Endothelial cell of umbilical vein (primary cell): Measurements from ENCODE around the gene MAP4K1. TPM values are rescaled to one million over a fixed set of nuclear protein-coding genes. Genes with fewer than 3 reads are reported as not detected.
A peak's percentile ranks its signal among the peaks of the same experiment; 100 is the strongest.

Experiments
- BruUV-seq: library from RNA; stranded (reverse); fragments of 400-500 nt; replicated peaks from 2 replicates; lab custom pipeline; 2021; lab: Mats Ljungman, UMichigan
- CTCF ChIA-PET: fragments of 300-600, 350-600 bp; sonication (Branson Sonifier 250); formaldehyde crosslinking; loops from one replicate; lab custom pipeline; 2021; ENCODE audit warnings: antibody characterized with exemption, inconsistent platforms; lab: Charles Lee
- POLR2A ChIA-PET: fragments of 300-600, 350-600 bp; sonication (Branson Sonifier 250); formaldehyde crosslinking; loops from one replicate; lab custom pipeline; 2021; ENCODE audit warnings: antibody characterized with exemption, inconsistent platforms; lab: Charles Lee
- DNase-seq: peaks from one replicate; pipeline ENCODE4 v3.0.0-alpha.2; 2011; ENCODE audit warnings: low read depth, low spot score
- FAIRE-seq: peaks from 2 replicates; lab custom pipeline; 2011; peaks lifted over from hg19 to GRCh38; lab: Jason Lieb, UNC
- H2AFZ ChIP-seq: 2 replicates; pipeline ENCODE4 v1.6.0; 2012; ENCODE audit warnings: low read depth, low read length, control low read depth, inconsistent platforms
- H3K27ac ChIP-seq: 2 replicates; pipeline ENCODE4 v1.5.1; 2011; ENCODE audit warnings: low read depth, mild to moderate bottlenecking, control low read depth, low read length, moderate library complexity; ENCODE audit not compliant: insufficient read depth
- H3K27me3 ChIP-seq, 2 experiments: 2 replicates each; pipeline versions ENCODE4 v1.6.0 to v1.6.1; 2011; ENCODE audit warnings: low read length in 2 of 2, mixed read lengths in 1 of 2; ENCODE audit not compliant: control insufficient read depth in 2 of 2, insufficient read depth in 2 of 2
- H3K36me3 ChIP-seq, 2 experiments: 2 replicates in 1 of 2; 3 replicates in 1 of 2; pipeline ENCODE4 v1.5.1; 2011; ENCODE audit warnings: low read length in 2 of 2, mild to moderate bottlenecking in 1 of 2, moderate library complexity in 1 of 2; ENCODE audit not compliant: control insufficient read depth in 2 of 2, insufficient read depth in 2 of 2; ENCODE audit errors: extremely low read depth in 1 of 2
- H3K4me1 ChIP-seq: 3 replicates; pipeline ENCODE4 v1.5.1; 2011; ENCODE audit warnings: mild to moderate bottlenecking, low read length; ENCODE audit not compliant: control insufficient read depth, insufficient read depth; ENCODE audit errors: extremely low read depth
- H3K4me2 ChIP-seq: 2 replicates; pipeline ENCODE4 v1.6.1; 2011; ENCODE audit warnings: low read length, control low read depth, mixed read lengths; ENCODE audit not compliant: insufficient read depth
- H3K4me3 ChIP-seq, 3 experiments: fragments of 200-600 bp in 1 of 3; sonication (generic), shearing (Covaris generic) in 1 of 3; replicated peaks in 1 of 3; 2 replicates each; pipeline ENCODE4 v1.5.1; 2011 to 2016; ENCODE audit warnings: control low read depth in 3 of 3, low read length in 3 of 3, mild to moderate bottlenecking in 2 of 3, inconsistent platforms in 1 of 3, low read depth in 1 of 3, moderate library complexity in 1 of 3; ENCODE audit not compliant: insufficient read depth in 1 of 3
- H3K79me2 ChIP-seq: 2 replicates; pipeline ENCODE4 v1.6.0; 2012; ENCODE audit warnings: low read length, inconsistent platforms; ENCODE audit not compliant: control insufficient read depth, insufficient read depth
- H3K9ac ChIP-seq: replicated peaks from 2 replicates; pipeline ENCODE3; 2011; ENCODE audit warnings: low read length, control low read depth; ENCODE audit not compliant: insufficient read depth; ENCODE audit errors: extremely low read depth
- H3K9me1 ChIP-seq: replicated peaks from 3 replicates; pipeline ENCODE4 v1.6.0; 2011; ENCODE audit warnings: mild to moderate bottlenecking, low read length; ENCODE audit not compliant: control insufficient read depth, insufficient read depth; ENCODE audit errors: extremely low read depth
- H3K9me3 ChIP-seq: replicated peaks from 2 replicates; pipeline ENCODE4 v1.5.1; 2012; ENCODE audit warnings: low read length, inconsistent platforms; ENCODE audit not compliant: control insufficient read depth, insufficient read depth
- H4K20me1 ChIP-seq: replicated peaks from 2 replicates; pipeline ENCODE3; 2011; ENCODE audit warnings: mild to moderate bottlenecking, low read length; ENCODE audit not compliant: control insufficient read depth, insufficient read depth; ENCODE audit errors: extremely low read depth
- EZH2 ChIP-seq: IDR thresholded peaks from 2 replicates; pipeline ENCODE4 v1.6.1; 2012; ENCODE audit warnings: borderline replicate concordance, low read depth, mild to moderate bottlenecking, moderate library complexity, low read length, inconsistent platforms; ENCODE audit not compliant: severe bottlenecking
- FOS ChIP-seq: IDR thresholded peaks from 2 replicates; pipeline ENCODE4 v1.6.1; 2011; ENCODE audit warnings: mild to moderate bottlenecking, low read length, moderate library complexity, borderline replicate concordance; ENCODE audit not compliant: insufficient read depth
- GATA2 ChIP-seq: IDR thresholded peaks from 2 replicates; pipeline ENCODE4 v1.7.0; 2011; ENCODE audit warnings: low read depth, mild to moderate bottlenecking, moderate library complexity, mixed read lengths, low read length; ENCODE audit not compliant: insufficient read length, insufficient read depth
- JUN ChIP-seq: IDR thresholded peaks from 2 replicates; pipeline ENCODE4 v1.6.1; 2011; ENCODE audit warnings: borderline replicate concordance, low read depth; ENCODE audit not compliant: insufficient read length, insufficient read depth
- MYC ChIP-seq: IDR thresholded peaks from one replicate; pipeline ENCODE4 v1.6.1; 2011; ENCODE audit warnings: mild to moderate bottlenecking, low read depth, low read length
- POLR2A ChIP-seq: IDR thresholded peaks from 2 replicates; pipeline ENCODE4 v1.6.1; 2012; ENCODE audit warnings: low read depth, mild to moderate bottlenecking, control low read depth, low read length
- POLR2AphosphoS5 ChIP-seq: IDR thresholded peaks from 2 replicates; pipeline ENCODE4 v1.6.1; 2012; ENCODE audit warnings: low read depth, mild to moderate bottlenecking, control low read depth, low read length, moderate library complexity; ENCODE audit not compliant: insufficient read depth
- dilution Hi-C: fragments of 300-500 bp; cut with MboI; formaldehyde crosslinking; loops from one replicate; pipeline ENCODE4 v1.15.0; 2019; ENCODE audit warnings: low sequenced_read_pairs; ENCODE audit not compliant: extremely low pct_ligation_motif_present
- intact Hi-C: fragments of 100-400 bp; cut with micrococcal nuclease; formaldehyde crosslinking; loops from one replicate; pipeline ENCODE4 v1.10.0; 2022
- polyA plus RNA-seq, 4 experiments: library from polyadenylated mRNA; depleted of rRNA in 3 of 4; stranded (reverse) in 3 of 4; unstranded in 1 of 4; fragments of >200 nt; gene quantifications; 2 replicates each; pipeline versions ENCODE4 v1.2.1 to v1.2.3, GENCODE V29; 2011 to 2012; ENCODE audit warnings: missing spikeins in 1 of 4
- total RNA-seq: library from RNA; stranded (reverse); gene quantifications from 2 replicates; pipeline ENCODE4 v1.2.3, GENCODE V29; 2021
- TF ChIP-seq, protein P1 (sequence below), 2 donors: IDR thresholded peaks; 1 replicate in 1 of 2; 2 replicates in 1 of 2; pipeline ENCODE4 v1.5.1; 2011; ENCODE audit warnings: low read length in 2 of 2, mild to moderate bottlenecking in 2 of 2, moderate library complexity in 2 of 2, control low read depth in 1 of 2, inconsistent platforms in 1 of 2, low read depth in 1 of 2; ENCODE audit not compliant: insufficient read depth in 1 of 2; ENCODE audit errors: extremely low read depth in 1 of 2
- TF ChIP-seq, protein P2 (sequence below): IDR thresholded peaks from 2 replicates; pipeline ENCODE4 v1.6.1; 2011; ENCODE audit not compliant: insufficient read depth, insufficient read length

The MAP4K1 gene
- total and polyA plus RNA-seq, 2 donors (not counting 3 experiments of a cell fraction or from before 2014, with no cell fraction given) = 0.12 to 1.6 TPM

DNA sequence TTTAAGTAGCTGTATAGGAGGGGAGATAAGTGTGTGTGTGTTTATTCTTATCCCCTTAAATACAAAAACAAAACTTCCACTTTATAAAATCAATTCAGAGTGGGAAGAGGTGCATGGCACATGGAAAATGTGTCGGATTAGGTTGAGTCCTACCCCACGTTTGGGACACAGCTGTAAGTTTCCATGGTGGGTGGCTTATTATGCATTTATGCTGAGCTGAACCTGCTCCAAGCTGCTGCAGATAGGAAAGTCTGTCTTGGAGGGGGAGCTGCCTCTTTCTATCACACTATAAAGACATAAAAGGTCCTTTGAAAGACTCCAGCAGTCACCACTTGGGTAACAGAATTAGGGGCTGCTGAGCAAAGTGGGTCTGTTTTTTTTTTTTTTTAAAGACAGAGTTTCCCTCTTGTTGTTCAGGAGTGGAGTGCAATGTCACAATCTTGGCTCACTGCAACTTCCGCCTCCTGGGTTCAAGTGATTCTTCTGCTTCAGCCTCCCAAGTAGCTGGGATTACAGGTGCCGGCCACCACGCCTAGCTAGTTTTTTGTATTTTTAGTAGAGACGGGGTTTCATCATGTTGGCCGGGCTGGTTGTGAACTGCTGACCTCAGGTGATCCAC lies 44.9 kb upstream of the MAP4K1 start:
- FAIRE-seq (no peak), DNase-seq (no peak)
- peaks cover 78% of the 10 kb centered on the region for H3K4me1 ChIP-seq
- no peaks in the 10 kb centered on the region for H3K27me3 ChIP-seq
- intact Hi-C loops = no loop called here
- no peak overlapping the region for H3K4me3 ChIP-seq
- ChIA-PET POLR2A (interaction anchor here (0.7 kb wide), 1 partner anchor 8 kb away, joined by 5 read pairs; no protein-coding TSS in a partner anchor), CTCF (interaction anchor here (1.1 to 1.7 kb wide), 3 partner anchors 12 to 44 kb away, joined by 3 to 5 read pairs (median 4); no protein-coding TSS in a partner anchor)
- no peak overlapping the region for H3K4me2 ChIP-seq
- TF ChIP-seq, protein P1, sequence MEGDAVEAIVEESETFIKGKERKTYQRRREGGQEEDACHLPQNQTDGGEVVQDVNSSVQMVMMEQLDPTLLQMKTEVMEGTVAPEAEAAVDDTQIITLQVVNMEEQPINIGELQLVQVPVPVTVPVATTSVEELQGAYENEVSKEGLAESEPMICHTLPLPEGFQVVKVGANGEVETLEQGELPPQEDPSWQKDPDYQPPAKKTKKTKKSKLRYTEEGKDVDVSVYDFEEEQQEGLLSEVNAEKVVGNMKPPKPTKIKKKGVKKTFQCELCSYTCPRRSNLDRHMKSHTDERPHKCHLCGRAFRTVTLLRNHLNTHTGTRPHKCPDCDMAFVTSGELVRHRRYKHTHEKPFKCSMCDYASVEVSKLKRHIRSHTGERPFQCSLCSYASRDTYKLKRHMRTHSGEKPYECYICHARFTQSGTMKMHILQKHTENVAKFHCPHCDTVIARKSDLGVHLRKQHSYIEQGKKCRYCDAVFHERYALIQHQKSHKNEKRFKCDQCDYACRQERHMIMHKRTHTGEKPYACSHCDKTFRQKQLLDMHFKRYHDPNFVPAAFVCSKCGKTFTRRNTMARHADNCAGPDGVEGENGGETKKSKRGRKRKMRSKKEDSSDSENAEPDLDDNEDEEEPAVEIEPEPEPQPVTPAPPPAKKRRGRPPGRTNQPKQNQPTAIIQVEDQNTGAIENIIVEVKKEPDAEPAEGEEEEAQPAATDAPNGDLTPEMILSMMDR (IDR thresholded peaks at IDR 0.05; ENCODE audit: extremely low read depth in 1 of 2, insufficient read depth in 1 of 2, low read depth in 1 of 2, low read length in 2 of 2) = no peak
- TF ChIP-seq GATA2 = no peak
- H3K79me2 ChIP-seq = peaks cover 98% of the 10 kb centered on the region
- no peaks in the 10 kb centered on the region for H3K9me1 ChIP-seq
- H3K9ac ChIP-seq = no peak overlapping the region
- no TSS peak for BruUV-seq
- no peaks in the 10 kb centered on the region for H4K20me1 ChIP-seq
- peaks cover 0 to 3% of the 10 kb centered on the region in 2 experiments for H3K36me3 ChIP-seq
- H3K27ac ChIP-seq = peak overlapping the region; percentile 2
- no peak overlapping the region for H2AFZ ChIP-seq
- dilution Hi-C loops = no loop called here
- no peaks in the 10 kb centered on the region for H3K9me3 ChIP-seq

DNA sequence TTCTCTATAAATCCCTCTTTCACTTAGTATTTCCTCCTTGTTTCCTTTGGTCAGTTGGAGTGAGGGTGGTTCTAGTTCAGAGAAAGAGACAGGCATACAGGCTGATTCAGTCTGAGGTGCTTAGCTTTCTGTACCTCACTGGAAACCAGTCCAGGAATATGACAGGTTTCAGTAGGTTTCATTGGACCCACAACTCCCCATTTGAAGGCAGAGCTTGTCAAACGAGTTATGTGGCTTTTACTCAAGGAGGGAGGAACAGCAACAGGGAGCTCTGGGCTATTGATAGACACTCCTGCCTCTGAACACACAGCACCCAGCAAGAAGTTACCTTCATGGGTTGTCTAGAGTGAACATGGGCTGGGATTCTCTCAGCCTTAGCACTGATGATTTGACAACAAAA lies 44.2 kb upstream of the MAP4K1 start:
- Histone ChIP-seq H3K79me2 (peaks cover 97% of the 10 kb centered on the region), H3K4me1 (peaks cover 75% of the 10 kb centered on the region), H3K9me3 (no peaks in the 10 kb centered on the region), H3K27ac (peak overlapping the region; percentile 2), H3K4me3 (no peak overlapping the region), H2AFZ (no peak overlapping the region), H3K9ac (no peak overlapping the region), H3K27me3 (no peaks in the 10 kb centered on the region), H3K36me3 (peaks cover 0 to 3% of the 10 kb centered on the region in 2 experiments), H3K9me1 (no peaks in the 10 kb centered on the region), H3K4me2 (no peak overlapping the region), H4K20me1 (no peaks in the 10 kb centered on the region)
- dilution Hi-C loops = no loop called here
- ChIA-PET POLR2A (no interaction called here), CTCF (interaction anchor here (0.6 to 1.7 kb wide), 2 partner anchors 25 to 40 kb away, joined by 4 to 5 read pairs; no protein-coding TSS in a partner anchor)
- BruUV-seq = no TSS peak
- TF ChIP-seq, protein P1 (IDR thresholded peaks at IDR 0.05; ENCODE audit: extremely low read depth in 1 of 2, insufficient read depth in 1 of 2, low read depth in 1 of 2, low read length in 2 of 2) = no peak
- TF ChIP-seq MYC (no peak), FOS (no peak), GATA2 (no peak), POLR2A (no peak), JUN (no peak), EZH2 (no peak), POLR2AphosphoS5 (no peak)
- TF ChIP-seq, protein P2, sequence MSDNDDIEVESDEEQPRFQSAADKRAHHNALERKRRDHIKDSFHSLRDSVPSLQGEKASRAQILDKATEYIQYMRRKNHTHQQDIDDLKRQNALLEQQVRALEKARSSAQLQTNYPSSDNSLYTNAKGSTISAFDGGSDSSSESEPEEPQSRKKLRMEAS = no peak
- intact Hi-C loops = no loop called here
- DNase-seq = peak; percentile 26
- peak; percentile 64 for FAIRE-seq
